SK-N-SH (cell line): Measurements from ENCODE around the gene PEX10. TPM values are rescaled to one million over a fixed set of nuclear protein-coding genes. Genes with fewer than 3 reads are reported as not detected.

Experiments
- CTCF ChIA-PET: fragments of 300-600, 350-600 bp; formaldehyde crosslinking; extraction: SDS; loops from one replicate; lab custom pipeline; 2021; lab: Yijun Ruan, JAX
- POLR2A ChIA-PET: fragments of 350-600 bp; sonication (Branson Sonifier 250); formaldehyde crosslinking; extraction: SDS; loops from one replicate; lab custom pipeline; 2020; ENCODE audit warnings: antibody characterized with exemption, inconsistent platforms; lab: Yijun Ruan, JAX
- DNase-seq: peaks from one replicate; pipeline ENCODE4 v3.0.0; 2012
- H2AFZ ChIP-seq: fragments of 200-600 bp; sonication (generic); 2 replicates; pipeline ENCODE4 v1.8.1; 2016; ENCODE audit warnings: antibody characterized with exemption, mild to moderate bottlenecking, low read depth
- H3F3A ChIP-seq: fragments of 200-600 bp; sonication (generic); replicated peaks from 2 replicates; pipeline ENCODE3; 2016; ENCODE audit warnings: antibody characterized with exemption, mild to moderate bottlenecking; ENCODE audit not compliant: insufficient read depth
- H3K27ac ChIP-seq, 2 experiments: fragments of 200-500 bp in 1 of 2; fragments of 200-600 bp in 1 of 2; sonication (Bioruptor generic) in 1 of 2; sonication (generic), shearing (Covaris generic) in 1 of 2; 2 replicates each; pipeline versions ENCODE4 v1.5.1 to v1.6.1; 2014 to 2016; ENCODE audit warnings: low read depth in 2 of 2, inconsistent platforms in 1 of 2, low read length in 1 of 2, mild to moderate bottlenecking in 1 of 2, mixed read lengths in 1 of 2
- H3K27me3 ChIP-seq: fragments of 200-600 bp; sonication (generic), shearing (Covaris generic); 2 replicates; pipeline ENCODE4 v1.6.1; 2016; ENCODE audit warnings: mixed run types; ENCODE audit not compliant: insufficient read depth
- H3K36me3 ChIP-seq, 2 experiments: fragments of 200-500 bp in 1 of 2; fragments of 200-600 bp in 1 of 2; sonication (Bioruptor generic) in 1 of 2; sonication (generic) in 1 of 2; replicated peaks in 1 of 2; 2 replicates each; pipeline versions ENCODE3 to v1.5.1; 2014 to 2016; ENCODE audit warnings: low read length in 1 of 2, mild to moderate bottlenecking in 1 of 2; ENCODE audit not compliant: insufficient read depth in 2 of 2, control insufficient read depth in 1 of 2
- H3K4me1 ChIP-seq, 2 experiments: fragments of 200-500 bp in 1 of 2; fragments of 200-600 bp in 1 of 2; sonication (Bioruptor generic) in 1 of 2; sonication (generic), shearing (Covaris generic) in 1 of 2; 2 replicates each; pipeline versions ENCODE4 v1.5.1 to v1.6.1; 2014 to 2016; ENCODE audit warnings: low read depth in 1 of 2, low read length in 1 of 2, mixed run types in 1 of 2; ENCODE audit not compliant: insufficient read depth in 2 of 2, control insufficient read depth in 1 of 2
- H3K4me2 ChIP-seq: fragments of 200-600 bp; sonication (generic), shearing (Covaris generic); 2 replicates; pipeline ENCODE4 v1.6.1; 2017; ENCODE audit warnings: mixed run types
- H3K4me3 ChIP-seq, 2 experiments: fragments of 200-500 bp in 1 of 2; fragments of 200-600 bp in 1 of 2; sonication (Bioruptor generic) in 1 of 2; sonication (generic), shearing (Covaris generic) in 1 of 2; 2 replicates each; pipeline versions ENCODE4 v1.5.1 to v1.8.1; 2014 to 2016; ENCODE audit warnings: low read depth in 2 of 2, inconsistent platforms in 1 of 2, low read length in 1 of 2, mild to moderate bottlenecking in 1 of 2, mixed read lengths in 1 of 2, moderate library complexity in 1 of 2
- H3K79me2 ChIP-seq: fragments of 200-600 bp; sonication (generic); 2 replicates; pipeline ENCODE4 v1.8.1; 2017; ENCODE audit warnings: mild to moderate bottlenecking; ENCODE audit not compliant: insufficient read depth
- H3K9ac ChIP-seq: fragments of 200-600 bp; sonication (generic); 2 replicates; pipeline ENCODE4 v1.6.1; 2017; ENCODE audit warnings: mixed run types
- H3K9me2 ChIP-seq: fragments of 200-600 bp; sonication (generic); 2 replicates; pipeline ENCODE4 v1.6.1; 2017; ENCODE audit warnings: mixed run types
- H3K9me3 ChIP-seq: fragments of 200-600 bp; sonication (generic); 2 replicates; pipeline ENCODE4 v1.6.1; 2017; ENCODE audit warnings: mixed run types, mild to moderate bottlenecking, moderate library complexity
- H4K20me1 ChIP-seq: fragments of 200-600 bp; sonication (generic); 2 replicates; pipeline ENCODE4 v1.6.1; 2017; ENCODE audit warnings: mild to moderate bottlenecking, mixed run types; ENCODE audit not compliant: insufficient read depth
- CHD2 ChIP-seq: fragments of 150-350 bp; IDR thresholded peaks from 2 replicates; pipeline ENCODE4 v1.6.1; 2018; ENCODE audit warnings: low read length; ENCODE audit not compliant: partially characterized antibody
- ELF1 ChIP-seq: IDR thresholded peaks from 2 replicates; pipeline ENCODE4 v1.4.0; 2012
- EZH2phosphoT487 ChIP-seq: fragments of 200-600 bp; sonication (generic); IDR thresholded peaks from 2 replicates; pipeline ENCODE4 v1.6.1; 2017; ENCODE audit warnings: low read depth, mixed run types, mild to moderate bottlenecking, antibody characterized with exemption, moderate library complexity, borderline replicate concordance
- FOXM1 ChIP-seq: IDR thresholded peaks from 2 replicates; pipeline ENCODE4 v1.4.0; 2012; ENCODE audit warnings: low read depth, mild to moderate bottlenecking
- MXI1 ChIP-seq: IDR thresholded peaks from 2 replicates; pipeline ENCODE4 v1.6.1; 2012; ENCODE audit warnings: mild to moderate bottlenecking, low read depth, low read length, improper control_type of control experiment
- POLR2AphosphoS5 ChIP-seq: IDR thresholded peaks from 2 replicates; pipeline ENCODE4 v1.6.1; 2012; ENCODE audit warnings: low read depth, low read length
- RAD21 ChIP-seq: IDR thresholded peaks from 2 replicates; pipeline ENCODE4 v1.6.1; 2012; ENCODE audit warnings: mild to moderate bottlenecking, low read length
- RCOR1 ChIP-seq: fragments of 150-350 bp; IDR thresholded peaks from 2 replicates; pipeline ENCODE4 v1.6.1; 2017; ENCODE audit warnings: antibody characterized with exemption, low read length
- RXRA ChIP-seq: IDR thresholded peaks from 2 replicates; pipeline ENCODE4 v1.4.0; 2012; ENCODE audit warnings: low read depth, mild to moderate bottlenecking, borderline replicate concordance
- SIN3A ChIP-seq: IDR thresholded peaks from 2 replicates; pipeline ENCODE4 v1.6.1; 2012; ENCODE audit warnings: low read depth, mild to moderate bottlenecking, low read length, moderate library complexity, borderline replicate concordance
- USF1 ChIP-seq: IDR thresholded peaks from 2 replicates; pipeline ENCODE4 v1.4.0; 2012; ENCODE audit warnings: low read depth, borderline replicate concordance
- USF2 ChIP-seq: fragments of 150-350 bp; IDR thresholded peaks from 2 replicates; pipeline ENCODE4 v1.6.1; 2017; ENCODE audit warnings: antibody characterized with exemption, low read length, low read depth, borderline replicate concordance
- YY1 ChIP-seq: IDR thresholded peaks from 2 replicates; pipeline ENCODE4 v1.4.0; 2012; ENCODE audit warnings: low read depth, mild to moderate bottlenecking
- WGBS: methylation state at CpG from one replicate; pipeline ENCODE4 v1.1.6; 2017; ENCODE audit warnings: low lambda C conversion rate; 5-methylcytosine and 5-hydroxymethylcytosine counted together
- polyA plus RNA-seq, 3 experiments: library from polyadenylated mRNA; depleted of rRNA; stranded (reverse); fragments of >200 nt; gene quantifications; 2 replicates each; pipeline ENCODE4 v1.2.3, GENCODE V29; 2012
- TF ChIP-seq, protein P1 (sequence below): IDR thresholded peaks from 2 replicates; pipeline ENCODE4 v1.4.0; 2012; ENCODE audit warnings: low read depth, borderline replicate concordance
- TF ChIP-seq, protein P2 (sequence below): fragments of 150-350 bp; IDR thresholded peaks from 2 replicates; pipeline ENCODE4 v1.6.1; 2016; ENCODE audit warnings: mild to moderate bottlenecking, low read depth, low read length
- TF ChIP-seq, protein P3 (sequence below): IDR thresholded peaks from 2 replicates; pipeline ENCODE4 v1.4.0; 2012; ENCODE audit warnings: low read depth

The PEX10 gene
- polyA plus RNA-seq, 1 of the 3 experiments (the other 2 are of a cell fraction), result 28.6 TPM

DNA sequence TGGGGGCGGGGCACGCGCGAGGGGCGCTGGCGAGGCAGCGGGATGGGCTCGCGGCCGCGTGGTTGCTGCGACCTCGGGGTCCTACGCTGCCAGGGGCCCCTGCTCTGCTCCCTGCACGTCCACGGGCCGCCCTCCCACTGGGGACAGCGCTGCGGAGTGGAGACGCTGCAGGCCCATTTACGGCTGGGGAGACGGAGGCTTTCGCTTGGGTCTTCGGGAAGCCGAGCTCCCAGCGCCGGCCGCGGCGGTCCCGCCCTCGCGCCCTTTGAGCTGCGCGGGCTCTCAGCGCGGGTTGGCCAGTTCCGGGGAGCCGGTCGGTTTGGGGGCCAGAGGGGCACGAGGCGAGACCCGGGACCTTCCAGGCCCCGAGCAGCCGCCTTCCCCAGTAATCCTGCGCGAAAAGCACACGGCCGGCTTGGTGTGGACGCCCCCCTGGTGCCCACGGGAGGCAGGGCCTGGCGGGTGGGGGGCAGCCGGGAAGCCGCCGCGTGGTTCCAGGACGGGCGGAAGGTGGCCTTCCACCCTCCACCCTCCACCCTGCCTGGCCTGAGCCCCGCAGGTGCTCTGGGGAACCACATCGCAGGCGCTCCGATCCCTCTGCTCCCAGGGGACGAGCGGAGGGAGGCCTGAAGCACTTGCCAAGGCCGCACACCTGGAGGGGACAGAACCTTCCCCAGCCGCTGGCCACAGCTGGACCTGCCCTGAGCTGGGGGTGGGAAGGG lies 570 bp upstream of the PEX10 start:
- CTCF ChIA-PET, result interaction anchor here (0.7 to 2.3 kb wide), 13 partner anchors 10 to 447 kb away, joined by 3 to 9 read pairs (median 3); no protein-coding TSS in a partner anchor
- H3K27ac ChIP-seq, result peak overlapping the region in 1 of 2 experiments; percentile 79; a peak in 3 of 4 replicates
- DNase-seq, result peak; percentile 65
- H3F3A ChIP-seq, result no peaks in the 10 kb centered on the region
- WGBS, result 20% methylated on average over 1 of the region's 66 CpGs
- POLR2A ChIA-PET, result no interaction called here
- no peaks in the 10 kb centered on the region for H3K9me2 ChIP-seq
- no peaks in the 10 kb centered on the region for H4K20me1 ChIP-seq
- H3K9me3 ChIP-seq, result no peaks in the 10 kb centered on the region
- H3K36me3 ChIP-seq, result peaks cover 0 to 18% of the 10 kb centered on the region in 2 experiments
- H3K9ac ChIP-seq, result peak overlapping the region; percentile 66; the same call in 1 of the 2 replicates
- peaks cover 4% of the 10 kb centered on the region; the same call in 1 of the 2 replicates for H3K27me3 ChIP-seq
- peak overlapping the region; percentile 91 for H3K4me2 ChIP-seq
- peak overlapping the region; percentile 65; the same call in 1 of the 2 replicates for H2AFZ ChIP-seq
- peaks cover 7 to 32% of the 10 kb centered on the region in 2 experiments; a peak in 1 of 4 replicates for H3K4me1 ChIP-seq
- no peak for TF ChIP-seq SIN3A
- TF ChIP-seq ELF1, result no peak
- peak; percentile 32; the same call in 1 of the 2 replicates for TF ChIP-seq POLR2AphosphoS5
- no peak for TF ChIP-seq YY1
- no peak for TF ChIP-seq USF1
- peak; percentile 38 for TF ChIP-seq CHD2
- no peak for TF ChIP-seq RCOR1
- TF ChIP-seq FOXM1, result no peak
- no peak for TF ChIP-seq EZH2phosphoT487
- TF ChIP-seq, protein P1, sequence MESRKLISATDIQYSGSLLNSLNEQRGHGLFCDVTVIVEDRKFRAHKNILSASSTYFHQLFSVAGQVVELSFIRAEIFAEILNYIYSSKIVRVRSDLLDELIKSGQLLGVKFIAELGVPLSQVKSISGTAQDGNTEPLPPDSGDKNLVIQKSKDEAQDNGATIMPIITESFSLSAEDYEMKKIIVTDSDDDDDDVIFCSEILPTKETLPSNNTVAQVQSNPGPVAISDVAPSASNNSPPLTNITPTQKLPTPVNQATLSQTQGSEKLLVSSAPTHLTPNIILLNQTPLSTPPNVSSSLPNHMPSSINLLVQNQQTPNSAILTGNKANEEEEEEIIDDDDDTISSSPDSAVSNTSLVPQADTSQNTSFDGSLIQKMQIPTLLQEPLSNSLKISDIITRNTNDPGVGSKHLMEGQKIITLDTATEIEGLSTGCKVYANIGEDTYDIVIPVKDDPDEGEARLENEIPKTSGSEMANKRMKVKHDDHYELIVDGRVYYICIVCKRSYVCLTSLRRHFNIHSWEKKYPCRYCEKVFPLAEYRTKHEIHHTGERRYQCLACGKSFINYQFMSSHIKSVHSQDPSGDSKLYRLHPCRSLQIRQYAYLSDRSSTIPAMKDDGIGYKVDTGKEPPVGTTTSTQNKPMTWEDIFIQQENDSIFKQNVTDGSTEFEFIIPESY, result no peak
- TF ChIP-seq, protein P2, sequence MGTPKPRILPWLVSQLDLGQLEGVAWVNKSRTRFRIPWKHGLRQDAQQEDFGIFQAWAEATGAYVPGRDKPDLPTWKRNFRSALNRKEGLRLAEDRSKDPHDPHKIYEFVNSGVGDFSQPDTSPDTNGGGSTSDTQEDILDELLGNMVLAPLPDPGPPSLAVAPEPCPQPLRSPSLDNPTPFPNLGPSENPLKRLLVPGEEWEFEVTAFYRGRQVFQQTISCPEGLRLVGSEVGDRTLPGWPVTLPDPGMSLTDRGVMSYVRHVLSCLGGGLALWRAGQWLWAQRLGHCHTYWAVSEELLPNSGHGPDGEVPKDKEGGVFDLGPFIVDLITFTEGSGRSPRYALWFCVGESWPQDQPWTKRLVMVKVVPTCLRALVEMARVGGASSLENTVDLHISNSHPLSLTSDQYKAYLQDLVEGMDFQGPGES, result no peak
- no peak for TF ChIP-seq RXRA
- TF ChIP-seq USF2, result no peak
- TF ChIP-seq MXI1, result peak; percentile 39
- TF ChIP-seq RAD21, result no peak
- TF ChIP-seq, protein P3, sequence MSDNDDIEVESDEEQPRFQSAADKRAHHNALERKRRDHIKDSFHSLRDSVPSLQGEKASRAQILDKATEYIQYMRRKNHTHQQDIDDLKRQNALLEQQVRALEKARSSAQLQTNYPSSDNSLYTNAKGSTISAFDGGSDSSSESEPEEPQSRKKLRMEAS, result peak; percentile 64
- H3K4me3 ChIP-seq, result peak overlapping the region; percentile 80 to 99
- H3K79me2 ChIP-seq, result peaks cover 19% of the 10 kb centered on the region
